ENCODE results near the gene HOXB9.

Gene HOXB9

DNA sequence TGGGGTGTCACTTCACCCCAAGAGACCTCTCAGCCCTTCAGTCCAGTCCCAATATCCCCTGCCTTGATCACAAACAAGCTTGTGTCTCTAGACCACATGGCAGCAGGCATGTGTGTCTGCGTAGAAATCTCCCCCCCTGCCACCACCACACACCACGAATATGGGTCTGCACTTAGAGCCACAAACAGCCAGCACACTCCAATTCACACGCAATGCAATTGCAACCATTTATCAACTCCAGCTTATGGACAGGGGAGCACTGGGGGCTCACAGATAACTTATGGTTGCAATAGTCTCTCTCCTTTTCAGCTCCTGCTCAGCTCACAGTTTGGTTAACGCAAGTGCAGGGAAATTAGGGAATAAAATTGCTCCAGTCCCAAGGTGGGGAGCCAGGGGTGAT lies 2.6 kb downstream of the HOXB9 start:
- DNase-seq: no peak

GRCh38 chr17:48622857-48623256 lies 3.3 kb downstream of the HOXB9 start:
- DNase-seq: no peak

- DNase-seq: no peak
These were observed 4.5 kb downstream of the HOXB9 start for GRCh38 chr17:48621410-48622392.

GRCh38 chr17:48620461-48621139 lies 5.6 kb downstream of the HOXB9 start:
- no peak for DNase-seq

GRCh38 chr17:48619826-48620449 lies 6.2 kb downstream of the HOXB9 start:
- no peak for DNase-seq

DNA sequence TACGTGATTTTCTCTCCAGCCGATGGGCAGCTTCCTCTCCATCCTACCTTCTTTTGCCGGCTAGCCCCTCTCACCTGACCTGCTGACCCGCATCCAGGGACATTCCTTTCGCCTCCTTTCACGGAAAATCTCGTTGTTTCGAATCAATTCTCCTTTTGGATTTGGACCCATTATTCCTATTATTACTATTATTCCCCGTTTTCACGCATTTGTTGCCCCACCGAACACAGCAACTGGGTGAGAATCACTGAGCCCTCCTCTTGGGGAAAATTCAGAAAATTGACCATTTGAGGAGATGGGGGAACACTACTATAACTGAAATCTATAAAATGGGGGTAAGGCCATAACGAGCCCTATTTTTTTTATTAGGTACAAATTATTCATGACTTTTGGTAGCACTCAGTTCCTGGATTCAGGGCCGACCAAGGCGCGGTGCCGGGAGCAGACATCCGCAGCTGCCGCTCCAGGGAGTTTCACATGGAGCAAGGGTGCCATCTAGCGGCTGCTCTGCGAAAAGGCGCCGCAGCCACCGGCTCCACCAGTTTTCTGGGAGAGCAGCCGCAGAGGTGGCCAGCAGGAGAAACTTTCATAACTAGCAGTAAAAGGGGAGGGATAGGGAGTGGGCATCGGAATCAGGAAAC lies 7.8 kb downstream of the HOXB9 start:
- peak; percentile 78 for DNase-seq

DNA sequence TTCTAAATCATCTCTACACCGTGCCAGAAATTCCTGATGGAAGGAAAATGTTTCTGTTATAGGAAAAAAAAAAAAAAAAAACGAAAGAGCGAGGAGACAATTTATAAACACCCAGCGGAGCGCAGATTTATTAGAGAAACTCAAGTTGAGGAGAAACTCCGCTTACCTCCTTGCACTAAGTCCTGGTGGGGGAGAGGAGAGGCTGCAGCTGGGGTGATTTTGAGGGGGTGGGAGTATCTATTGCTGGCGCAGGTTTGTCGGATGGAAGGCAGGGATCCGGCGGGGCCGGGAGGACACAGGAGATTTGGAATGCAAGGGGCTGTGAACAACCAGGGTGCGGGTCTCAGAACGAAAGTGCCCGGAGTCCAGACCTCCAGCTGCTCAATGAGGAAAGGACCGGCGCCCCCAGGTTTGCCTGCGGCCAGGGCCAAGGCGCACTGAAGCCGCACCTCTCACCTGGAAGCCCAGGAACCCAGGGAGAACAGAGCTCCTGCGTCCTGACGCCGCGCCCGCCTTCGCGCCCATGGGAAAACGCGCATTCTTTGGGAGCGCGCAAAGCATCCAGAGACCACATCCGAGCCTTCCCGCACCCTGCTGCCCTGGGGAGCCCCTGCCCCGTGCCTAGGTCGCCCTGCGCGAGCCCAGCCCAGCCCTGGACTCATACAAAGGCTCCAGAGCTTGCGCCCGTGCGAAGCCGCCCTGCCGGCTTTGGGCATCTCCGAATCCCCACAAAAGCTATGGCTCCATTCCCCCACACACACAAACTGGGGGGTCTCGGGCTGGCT lies 8.5 kb downstream of the HOXB9 start:
- DNase-seq: no peak

DNA sequence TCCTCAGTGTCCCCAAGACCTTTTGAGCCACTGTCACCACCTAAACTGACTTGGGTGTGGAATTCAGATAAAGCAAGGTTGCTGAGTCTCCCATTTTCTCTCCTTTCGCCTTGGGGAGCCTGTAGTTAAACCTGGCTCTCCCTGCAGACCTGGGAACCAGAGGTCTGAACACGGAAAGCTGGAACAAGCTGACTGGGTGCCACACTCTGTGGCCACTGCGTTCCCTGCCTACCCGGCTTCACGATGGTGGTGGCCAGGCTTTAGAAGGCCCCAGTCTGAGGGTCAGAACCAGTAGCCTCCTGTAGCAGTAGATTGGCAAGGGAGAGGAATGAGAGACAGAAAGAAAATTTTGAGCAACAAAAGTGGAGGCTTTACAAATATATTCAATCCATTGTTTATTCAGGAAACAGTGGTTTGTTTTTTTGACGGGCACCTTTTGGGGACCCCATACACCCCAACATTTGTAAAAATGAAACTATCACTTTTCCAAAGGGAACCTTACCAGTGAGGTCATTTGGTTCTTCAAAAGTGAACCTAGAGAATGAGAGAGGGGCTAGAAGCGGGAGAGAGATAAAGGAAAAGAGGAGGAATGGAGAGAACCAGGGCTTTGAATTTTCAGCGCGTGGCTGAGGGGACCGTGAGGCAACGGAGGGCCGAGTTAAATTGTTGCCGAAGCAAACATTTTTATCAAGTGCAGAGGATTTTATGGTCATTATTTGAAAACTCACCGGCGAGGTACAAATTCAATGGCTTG lies 9.3 kb downstream of the HOXB9 start:
- DNase-seq: no peak

GRCh38 chr17:48615963-48616716 lies 10.0 kb downstream of the HOXB9 start:
- DNase-seq: no peak

- DNase-seq: no peak
These were observed 10.9 kb downstream of the HOXB9 start, which contains the start of gene HOXB8 for GRCh38 chr17:48615047-48615962. TSS of gene HOXB8 (minus strand) at chr17:48615292. CDS start at chr17:48614704, 588 bp downstream.

GRCh38 chr17:48613862-48614694 lies 12.1 kb downstream of the HOXB9 start:
- no peak for DNase-seq

- peak; percentile 33 for DNase-seq
These were observed 13.1 kb downstream of the HOXB9 start for GRCh38 chr17:48612854-48613691.

DNA sequence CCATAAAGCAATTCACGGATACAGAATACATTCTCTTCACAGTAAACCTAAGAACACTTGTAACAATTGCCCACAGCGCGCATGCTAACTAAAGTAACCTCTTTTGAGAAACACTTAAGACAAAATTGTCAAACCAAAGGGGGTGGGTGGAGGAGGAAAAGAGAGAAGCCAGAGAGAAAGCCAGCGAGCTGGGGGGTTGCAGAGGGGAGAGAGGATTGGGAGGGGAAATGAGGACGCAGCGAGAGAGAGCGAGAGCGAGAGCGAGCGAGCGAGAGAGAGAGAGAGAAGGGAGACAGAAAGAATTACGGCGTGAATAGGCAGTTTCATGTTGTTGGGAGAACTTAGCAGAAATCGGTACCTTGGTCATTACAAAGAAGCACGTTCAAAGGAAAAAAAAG lies 13.7 kb downstream of the HOXB9 start:
- DNase-seq: no peak

GRCh38 chr17:48611681-48612455 lies 14.3 kb downstream of the HOXB9 start:
- no peak for DNase-seq

DNA sequence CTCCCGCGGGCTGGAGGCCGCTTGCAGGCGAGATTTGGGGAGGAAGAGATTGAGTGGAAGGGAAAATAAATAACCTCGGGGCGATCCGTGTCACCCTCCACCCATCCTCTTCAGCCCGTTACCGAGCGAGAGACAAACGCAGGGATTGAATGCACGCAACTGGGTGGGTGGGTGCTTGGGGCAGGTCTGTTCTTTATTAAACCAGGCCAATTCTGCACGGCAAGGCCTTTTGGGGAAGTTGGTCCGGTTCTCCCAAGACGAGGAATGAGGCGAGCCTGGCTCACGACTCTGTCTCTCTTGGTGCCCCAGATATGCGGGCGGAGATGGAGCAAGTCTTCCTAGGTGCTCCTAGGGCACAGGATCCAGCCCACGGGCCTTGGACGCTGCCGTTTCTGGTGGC lies 14.9 kb downstream of the HOXB9 start:
- DNase-seq: no peak

All from effector CD8-positive, alpha-beta T cell (primary cell).